IPS-NIHi11 (cell line): ENCODE data around the gene EPS8L1.
A peak's percentile ranks its signal among the peaks of the same experiment; 100 is the strongest.

Source experiments
- DNase-seq: peaks from one replicate; pipeline ENCODE4 v3.0.0; 2012; ENCODE audit warnings: mixed read lengths, low spot score

The EPS8L1 gene

GRCh38 chr19:55115446-55116065 is 39.9 kb downstream of the EPS8L1 start:
- no peak for DNase-seq

GRCh38 chr19:55116232-55116858 is 40.7 kb downstream of the EPS8L1 start:
- no peak for DNase-seq

GRCh38 chr19:55116859-55117662 is 41.4 kb downstream of the EPS8L1 start, which contains the start of gene PPP1R12C:
TSS of gene PPP1R12C (minus strand) at chr19:55117637. CDS start at chr19:55117543, 94 bp downstream.
- DNase-seq: peak; percentile 14

GRCh38 chr19:55117663-55118391 is 42.2 kb downstream of the EPS8L1 start:
- peak; percentile 98 for DNase-seq

GRCh38 chr19:55118401-55118991 is 42.8 kb downstream of the EPS8L1 start:
- DNase-seq: peak; percentile 79

GRCh38 chr19:55119053-55119452 is 43.4 kb downstream of the EPS8L1 start:
- no peak for DNase-seq

- no peak for DNase-seq
These were observed 55.8 kb downstream of the EPS8L1 start for GRCh38 chr19:55131421-55131820.

- no peak for DNase-seq
These were observed 56.9 kb downstream of the EPS8L1 start for GRCh38 chr19:55132453-55133129.

GRCh38 chr19:55133639-55134444 is 58.2 kb downstream of the EPS8L1 start:
- no peak for DNase-seq

GRCh38 chr19:55134736-55135135 is 59.1 kb downstream of the EPS8L1 start:
- no peak for DNase-seq

GRCh38 chr19:55136399-55137102 is 60.9 kb downstream of the EPS8L1 start:
- DNase-seq: no peak
